ENCODE results near the gene EFCAB6. TPM values are rescaled to one million over a fixed set of nuclear protein-coding genes. Genes with fewer than 3 reads are reported as not detected.

The EFCAB6 gene
- total and polyA plus RNA-seq, 2 of the 4 experiments (the other 2 are of a cell fraction), result 0.44 to 1.1 TPM

DNA sequence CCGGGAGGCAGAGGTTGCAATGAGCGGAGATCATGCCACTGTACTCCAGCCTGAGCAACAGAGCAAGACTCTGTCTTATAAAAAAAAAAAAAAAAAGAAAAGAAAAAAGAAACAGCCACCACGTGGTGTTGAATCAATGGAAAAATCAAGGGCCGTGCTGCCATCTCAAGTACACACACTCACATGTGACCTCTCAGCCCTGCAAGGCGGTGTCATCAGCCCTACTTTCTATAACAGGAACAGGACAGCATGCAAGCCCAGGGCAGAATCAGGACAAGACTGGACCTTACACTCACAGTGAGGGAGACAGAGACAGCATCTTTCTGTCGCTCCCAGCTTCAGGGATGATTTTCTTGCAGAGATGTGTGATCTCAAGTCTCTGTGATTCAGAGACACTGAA lies 220.7 kb downstream of the EFCAB6 start:
- no peak overlapping the region for H3K18ac ChIP-seq (ENCODE audit: low read depth, low read length)
- H3K4ac ChIP-seq (ENCODE audit: low read depth, low read length), result no peak overlapping the region
- H2AK5ac ChIP-seq (ENCODE audit: low read depth, low read length), result no peak overlapping the region
- H3K56ac ChIP-seq (ENCODE audit: extremely low read depth, insufficient read depth, low read length), result no peak overlapping the region
- no peak overlapping the region for H3K23ac ChIP-seq (ENCODE audit: low read depth, low read length)
- no peak overlapping the region for H4K91ac ChIP-seq (ENCODE audit: insufficient read depth, low read depth, low read length)
- no peaks in the 10 kb centered on the region for H4K20me1 ChIP-seq (ENCODE audit: insufficient read depth, low read length)
- H3K4me2 ChIP-seq (ENCODE audit: low read depth, low read length), result no peak overlapping the region
- CTCF ChIA-PET, result no interaction called here
- H2AK9ac ChIP-seq (replicated peaks; ENCODE audit: low read depth, low read length, poor library complexity), result no peak overlapping the region
- no TSS peak for BruUV-seq (replicated peaks)
- no peak overlapping the region for H2BK120ac ChIP-seq (ENCODE audit: low read depth, low read length)
- no peak overlapping the region for H2AFZ ChIP-seq (replicated peaks; ENCODE audit: low read length, poor library complexity)
- no peak for ATAC-seq (ENCODE audit: low read depth)
- no peaks in the 10 kb centered on the region for H3K9me1 ChIP-seq (ENCODE audit: insufficient read depth, low read length)
- no peaks in the 10 kb centered on the region for H3K79me1 ChIP-seq (ENCODE audit: low read depth in 1 of 2, low read length in 2 of 2)
- H3K4me3 ChIP-seq (ENCODE audit: insufficient read depth, low read depth, low read length), result no peak overlapping the region
- peaks cover 5% of the 10 kb centered on the region; the same call in 1 of the 2 replicates for H3K9me3 ChIP-seq (ENCODE audit: control insufficient read depth, insufficient read depth, low read length)
- H2BK15ac ChIP-seq (ENCODE audit: low read depth, low read length), result no peak overlapping the region
- no peak for DNase-seq
- POLR2A ChIA-PET (ENCODE audit: unreplicated experiment), result no interaction called here
- no peak overlapping the region for H2BK5ac ChIP-seq (ENCODE audit: low read depth, low read length, poor library complexity, severe bottlenecking)
- WGBS, 2 experiments (ENCODE audit: extremely low coverage in 2 of 2, insufficient read length in 1 of 2), result no CpG with 5 or more reads among the region's 6 CpGs
- TF ChIP-seq MXI1 (IDR thresholded peaks at IDR 0.05; ENCODE audit: borderline replicate concordance, low read depth, low read length) (no peak), RCOR1 (IDR thresholded peaks at IDR 0.05; ENCODE audit: insufficient replicate concordance, low read length) (no peak), POLR2A (IDR thresholded peaks at IDR 0.05; ENCODE audit: low read depth, low read length) (no peak), NFE2L2 (IDR thresholded peaks at IDR 0.05; ENCODE audit: low read depth, low read length) (no peak), FOS (IDR thresholded peaks at IDR 0.05; ENCODE audit: low read depth, low read length) (no peak), BHLHE40 (IDR thresholded peaks at IDR 0.05; ENCODE audit: low read depth, low read length) (no peak)
- TF ChIP-seq, protein P1, sequence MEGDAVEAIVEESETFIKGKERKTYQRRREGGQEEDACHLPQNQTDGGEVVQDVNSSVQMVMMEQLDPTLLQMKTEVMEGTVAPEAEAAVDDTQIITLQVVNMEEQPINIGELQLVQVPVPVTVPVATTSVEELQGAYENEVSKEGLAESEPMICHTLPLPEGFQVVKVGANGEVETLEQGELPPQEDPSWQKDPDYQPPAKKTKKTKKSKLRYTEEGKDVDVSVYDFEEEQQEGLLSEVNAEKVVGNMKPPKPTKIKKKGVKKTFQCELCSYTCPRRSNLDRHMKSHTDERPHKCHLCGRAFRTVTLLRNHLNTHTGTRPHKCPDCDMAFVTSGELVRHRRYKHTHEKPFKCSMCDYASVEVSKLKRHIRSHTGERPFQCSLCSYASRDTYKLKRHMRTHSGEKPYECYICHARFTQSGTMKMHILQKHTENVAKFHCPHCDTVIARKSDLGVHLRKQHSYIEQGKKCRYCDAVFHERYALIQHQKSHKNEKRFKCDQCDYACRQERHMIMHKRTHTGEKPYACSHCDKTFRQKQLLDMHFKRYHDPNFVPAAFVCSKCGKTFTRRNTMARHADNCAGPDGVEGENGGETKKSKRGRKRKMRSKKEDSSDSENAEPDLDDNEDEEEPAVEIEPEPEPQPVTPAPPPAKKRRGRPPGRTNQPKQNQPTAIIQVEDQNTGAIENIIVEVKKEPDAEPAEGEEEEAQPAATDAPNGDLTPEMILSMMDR (conservative IDR thresholded peaks at IDR 0.05; ENCODE audit: low read depth, low read length), result no peak
- H4K5ac ChIP-seq (ENCODE audit: low read depth, low read length), result no peak overlapping the region
- no peak overlapping the region for H3K9ac ChIP-seq (ENCODE audit: low read depth, low read length)
- no peaks in the 10 kb centered on the region for H3K27me3 ChIP-seq (ENCODE audit: control insufficient read depth, insufficient read depth, low read length)
- H3K36me3 ChIP-seq (ENCODE audit: control insufficient read depth, insufficient read depth, low read length), result no peaks in the 10 kb centered on the region
- intact Hi-C loops (cut with micrococcal nuclease), result no loop called here
- H2BK20ac ChIP-seq (ENCODE audit: low read depth, low read length), result no peak overlapping the region
- H3K14ac ChIP-seq (replicated peaks; ENCODE audit: low read depth, low read length), result no peak overlapping the region
- dilution Hi-C loops (cut with HindIII; ENCODE audit: low sequenced_read_pairs, unreplicated experiment), result no loop called here
- in situ Hi-C loops (cut with MboI; ENCODE audit: low sequenced_read_pairs), result no loop called here
- no peaks in the 10 kb centered on the region for H3K4me1 ChIP-seq (ENCODE audit: control insufficient read depth, insufficient read depth, low read length)
- H3K27ac ChIP-seq (ENCODE audit: insufficient read depth, low read length), result no peak overlapping the region
- H4K8ac ChIP-seq (ENCODE audit: low read depth in 2 of 2, low read length in 2 of 2), result no peak overlapping the region
